ENCODE data around the gene ZFHX3.

The ZFHX3 gene

DNA sequence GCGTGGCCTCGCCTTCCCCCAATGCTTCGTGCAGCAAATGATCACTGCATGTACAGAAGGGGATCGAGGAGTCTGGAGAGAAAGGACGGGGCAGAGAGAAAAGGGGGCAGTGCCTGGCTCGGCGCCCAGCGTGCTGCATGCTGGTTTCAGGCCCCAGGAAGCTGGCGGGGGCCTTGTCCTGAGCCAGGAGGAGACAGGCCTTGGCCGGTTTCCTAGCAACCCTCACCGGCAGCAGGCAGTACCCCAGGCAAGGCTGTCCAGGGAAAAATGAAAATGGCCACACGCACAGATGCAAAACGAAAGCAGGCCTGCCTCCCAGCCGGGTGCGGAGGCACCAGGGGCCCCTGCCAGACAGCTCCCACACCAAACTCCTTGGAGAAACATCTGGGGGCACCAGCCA, 126.3 kb downstream of the ZFHX3 start:
- TF ChIP-seq, protein P1, sequence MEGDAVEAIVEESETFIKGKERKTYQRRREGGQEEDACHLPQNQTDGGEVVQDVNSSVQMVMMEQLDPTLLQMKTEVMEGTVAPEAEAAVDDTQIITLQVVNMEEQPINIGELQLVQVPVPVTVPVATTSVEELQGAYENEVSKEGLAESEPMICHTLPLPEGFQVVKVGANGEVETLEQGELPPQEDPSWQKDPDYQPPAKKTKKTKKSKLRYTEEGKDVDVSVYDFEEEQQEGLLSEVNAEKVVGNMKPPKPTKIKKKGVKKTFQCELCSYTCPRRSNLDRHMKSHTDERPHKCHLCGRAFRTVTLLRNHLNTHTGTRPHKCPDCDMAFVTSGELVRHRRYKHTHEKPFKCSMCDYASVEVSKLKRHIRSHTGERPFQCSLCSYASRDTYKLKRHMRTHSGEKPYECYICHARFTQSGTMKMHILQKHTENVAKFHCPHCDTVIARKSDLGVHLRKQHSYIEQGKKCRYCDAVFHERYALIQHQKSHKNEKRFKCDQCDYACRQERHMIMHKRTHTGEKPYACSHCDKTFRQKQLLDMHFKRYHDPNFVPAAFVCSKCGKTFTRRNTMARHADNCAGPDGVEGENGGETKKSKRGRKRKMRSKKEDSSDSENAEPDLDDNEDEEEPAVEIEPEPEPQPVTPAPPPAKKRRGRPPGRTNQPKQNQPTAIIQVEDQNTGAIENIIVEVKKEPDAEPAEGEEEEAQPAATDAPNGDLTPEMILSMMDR (IDR thresholded peaks at IDR 0.05; ENCODE audit: low read depth, low read length) = no peak
- no peak for TF ChIP-seq EZH2phosphoT487 (IDR thresholded peaks at IDR 0.05; ENCODE audit: low read depth)
- H3K4me2 ChIP-seq (ENCODE audit: low read length) = no peak overlapping the region
- no peaks in the 10 kb centered on the region for H3K79me2 ChIP-seq (ENCODE audit: low read length)
- H3K36me3 ChIP-seq (replicated peaks; ENCODE audit: low read depth, low read length) = no peaks in the 10 kb centered on the region
- no peaks in the 10 kb centered on the region for H3K9me3 ChIP-seq (ENCODE audit: insufficient read depth, low read length)
- peaks cover 8% of the 10 kb centered on the region for H3K4me1 ChIP-seq (ENCODE audit: low read length)
- H3K27ac ChIP-seq (ENCODE audit: low read length) = no peak overlapping the region
- no peak overlapping the region for H2AFZ ChIP-seq (ENCODE audit: low read depth, low read length)
- no peaks in the 10 kb centered on the region for H3K27me3 ChIP-seq (ENCODE audit: low read depth, low read length)
- H4K20me1 ChIP-seq (ENCODE audit: insufficient read depth, low read length) = no peaks in the 10 kb centered on the region
- H3K4me3 ChIP-seq (ENCODE audit: low read length) = no peak overlapping the region
- H3K9ac ChIP-seq (ENCODE audit: low read length) = no peak overlapping the region

- Histone ChIP-seq H3K27me3 (ENCODE audit: low read depth, low read length) (no peaks in the 10 kb centered on the region), H4K20me1 (ENCODE audit: insufficient read depth, low read length) (no peaks in the 10 kb centered on the region), H2AFZ (ENCODE audit: low read depth, low read length) (no peak overlapping the region), H3K36me3 (replicated peaks; ENCODE audit: low read depth, low read length) (no peaks in the 10 kb centered on the region), H3K9me3 (ENCODE audit: insufficient read depth, low read length) (no peaks in the 10 kb centered on the region), H3K79me2 (ENCODE audit: low read length) (no peaks in the 10 kb centered on the region), H3K27ac (ENCODE audit: low read length) (no peak overlapping the region), H3K4me3 (ENCODE audit: low read length) (no peak overlapping the region), H3K9ac (ENCODE audit: low read length) (no peak overlapping the region), H3K4me2 (ENCODE audit: low read length) (no peak overlapping the region), H3K4me1 (ENCODE audit: low read length) (peaks cover 8% of the 10 kb centered on the region)
- TF ChIP-seq, protein P1 (IDR thresholded peaks at IDR 0.05; ENCODE audit: low read depth, low read length) = no peak
- TF ChIP-seq EZH2phosphoT487 (IDR thresholded peaks at IDR 0.05; ENCODE audit: low read depth) = no peak
Observed at GRCh38 chr16:72921106-72921505, 126.8 kb downstream of the ZFHX3 start.

DNA sequence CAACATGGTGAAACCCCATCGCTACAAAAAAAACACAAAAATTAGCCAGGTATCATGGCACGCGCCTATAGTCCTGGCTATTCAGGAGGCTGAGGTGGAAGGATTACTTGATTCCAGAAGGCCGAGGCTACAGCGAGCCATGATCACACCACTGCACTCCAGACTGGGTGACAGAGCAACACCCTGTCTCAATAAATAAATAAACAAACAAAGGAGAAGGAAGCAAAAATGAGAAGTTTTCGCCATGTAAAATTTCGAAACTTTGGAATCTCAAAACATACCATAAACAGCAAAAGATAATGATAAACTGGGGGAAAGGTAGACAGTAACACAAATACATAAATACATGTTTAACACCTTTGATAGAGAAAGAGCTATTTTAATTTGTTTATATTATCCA, 130.9 kb downstream of the ZFHX3 start:
- Histone ChIP-seq H3K79me2 (ENCODE audit: low read length) (no peaks in the 10 kb centered on the region), H3K36me3 (replicated peaks; ENCODE audit: low read depth, low read length) (no peaks in the 10 kb centered on the region), H3K27ac (ENCODE audit: low read length) (no peak overlapping the region), H2AFZ (ENCODE audit: low read depth, low read length) (no peak overlapping the region), H3K27me3 (ENCODE audit: low read depth, low read length) (no peaks in the 10 kb centered on the region), H3K4me3 (ENCODE audit: low read length) (no peak overlapping the region), H3K9ac (ENCODE audit: low read length) (no peak overlapping the region), H3K4me2 (ENCODE audit: low read length) (no peak overlapping the region), H3K4me1 (ENCODE audit: low read length) (no peaks in the 10 kb centered on the region), H3K9me3 (ENCODE audit: insufficient read depth, low read length) (no peaks in the 10 kb centered on the region), H4K20me1 (ENCODE audit: insufficient read depth, low read length) (no peaks in the 10 kb centered on the region)
- TF ChIP-seq, protein P1 (IDR thresholded peaks at IDR 0.05; ENCODE audit: low read depth, low read length) = no peak
- TF ChIP-seq EZH2phosphoT487 (IDR thresholded peaks at IDR 0.05; ENCODE audit: low read depth) = no peak

- H3K4me2 ChIP-seq (ENCODE audit: low read length) = no peak overlapping the region
- H3K4me1 ChIP-seq (ENCODE audit: low read length) = peaks cover 2% of the 10 kb centered on the region; the same call in 1 of the 2 replicates
- H3K4me3 ChIP-seq (ENCODE audit: low read length) = no peak overlapping the region
- no peak overlapping the region for H3K27ac ChIP-seq (ENCODE audit: low read length)
- H3K27me3 ChIP-seq (ENCODE audit: low read depth, low read length) = no peaks in the 10 kb centered on the region
- TF ChIP-seq EZH2phosphoT487 (IDR thresholded peaks at IDR 0.05; ENCODE audit: low read depth) = no peak
- TF ChIP-seq, protein P1 (IDR thresholded peaks at IDR 0.05; ENCODE audit: low read depth, low read length) = no peak
- H3K79me2 ChIP-seq (ENCODE audit: low read length) = no peaks in the 10 kb centered on the region
- no peaks in the 10 kb centered on the region for H3K36me3 ChIP-seq (replicated peaks; ENCODE audit: low read depth, low read length)
- no peaks in the 10 kb centered on the region for H4K20me1 ChIP-seq (ENCODE audit: insufficient read depth, low read length)
- H3K9ac ChIP-seq (ENCODE audit: low read length) = no peak overlapping the region
- H2AFZ ChIP-seq (ENCODE audit: low read depth, low read length) = no peak overlapping the region
- no peaks in the 10 kb centered on the region for H3K9me3 ChIP-seq (ENCODE audit: insufficient read depth, low read length)
Observed at GRCh38 chr16:72915331-72915730, 132.6 kb downstream of the ZFHX3 start.
